ENCODE measurements around the gene TP53BP2.

The TP53BP2 gene

DNA sequence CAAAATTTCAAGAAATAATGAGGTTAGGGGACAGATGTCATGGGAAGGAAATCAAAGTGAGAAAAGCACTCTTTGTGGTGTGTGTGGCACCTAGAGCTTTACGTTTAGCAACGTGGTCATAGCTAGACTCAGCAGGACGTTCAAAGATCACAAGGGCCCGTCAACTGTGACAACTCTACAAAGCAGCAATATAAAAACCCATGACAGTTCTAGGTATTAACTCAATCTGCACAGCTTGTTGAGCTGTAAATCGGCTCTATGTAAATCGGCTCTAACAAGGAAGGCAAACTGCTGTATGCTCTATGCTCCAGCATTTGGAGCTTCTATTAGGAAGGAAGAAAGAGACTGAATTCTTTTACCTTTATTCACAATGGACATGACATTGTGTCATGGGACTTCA is 64.8 kb downstream of the TP53BP2 start:
- Histone ChIP-seq H3K36me3 (ENCODE audit: control insufficient read depth, insufficient read depth, low read length) (peaks cover 4% of the 10 kb centered on the region), H3K27me3 (replicated peaks; ENCODE audit: control insufficient read depth, insufficient read depth, low read length) (no peaks in the 10 kb centered on the region), H3K4me3 (replicated peaks; ENCODE audit: low read depth, low read length) (no peak overlapping the region)
- no peak for DNase-seq (ENCODE audit: extremely low read depth, insufficient read length)
- TF ChIP-seq, protein P1, sequence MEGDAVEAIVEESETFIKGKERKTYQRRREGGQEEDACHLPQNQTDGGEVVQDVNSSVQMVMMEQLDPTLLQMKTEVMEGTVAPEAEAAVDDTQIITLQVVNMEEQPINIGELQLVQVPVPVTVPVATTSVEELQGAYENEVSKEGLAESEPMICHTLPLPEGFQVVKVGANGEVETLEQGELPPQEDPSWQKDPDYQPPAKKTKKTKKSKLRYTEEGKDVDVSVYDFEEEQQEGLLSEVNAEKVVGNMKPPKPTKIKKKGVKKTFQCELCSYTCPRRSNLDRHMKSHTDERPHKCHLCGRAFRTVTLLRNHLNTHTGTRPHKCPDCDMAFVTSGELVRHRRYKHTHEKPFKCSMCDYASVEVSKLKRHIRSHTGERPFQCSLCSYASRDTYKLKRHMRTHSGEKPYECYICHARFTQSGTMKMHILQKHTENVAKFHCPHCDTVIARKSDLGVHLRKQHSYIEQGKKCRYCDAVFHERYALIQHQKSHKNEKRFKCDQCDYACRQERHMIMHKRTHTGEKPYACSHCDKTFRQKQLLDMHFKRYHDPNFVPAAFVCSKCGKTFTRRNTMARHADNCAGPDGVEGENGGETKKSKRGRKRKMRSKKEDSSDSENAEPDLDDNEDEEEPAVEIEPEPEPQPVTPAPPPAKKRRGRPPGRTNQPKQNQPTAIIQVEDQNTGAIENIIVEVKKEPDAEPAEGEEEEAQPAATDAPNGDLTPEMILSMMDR (IDR thresholded peaks at IDR 0.05; ENCODE audit: insufficient read depth, low read length, poor library complexity, severe bottlenecking), result no peak

DNA sequence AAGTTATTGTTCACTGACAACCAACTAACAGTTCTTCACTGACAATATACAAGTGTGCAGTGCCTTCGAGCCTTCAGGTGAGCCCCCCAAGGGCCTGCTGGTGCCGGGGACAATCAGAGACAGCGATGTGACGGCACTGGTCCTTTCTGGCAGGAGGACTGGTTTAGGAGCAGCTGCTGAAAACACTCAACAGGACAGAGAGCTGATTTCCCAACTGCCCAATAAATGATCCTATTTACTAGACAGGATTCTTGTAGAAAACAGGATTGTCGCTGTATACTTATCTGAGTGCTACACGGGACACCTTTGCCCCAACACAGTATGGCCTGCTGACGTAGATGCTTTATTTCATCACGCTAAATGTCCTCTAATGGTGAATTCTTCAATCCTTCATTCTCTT is 65.4 kb downstream of the TP53BP2 start:
- TF ChIP-seq, protein P1 (IDR thresholded peaks at IDR 0.05; ENCODE audit: insufficient read depth, low read length, poor library complexity, severe bottlenecking), result no peak
- Histone ChIP-seq H3K4me3 (replicated peaks; ENCODE audit: low read depth, low read length) (no peak overlapping the region), H3K36me3 (ENCODE audit: control insufficient read depth, insufficient read depth, low read length) (peaks cover 4% of the 10 kb centered on the region), H3K27me3 (replicated peaks; ENCODE audit: control insufficient read depth, insufficient read depth, low read length) (no peaks in the 10 kb centered on the region)
- no peak for DNase-seq (ENCODE audit: extremely low read depth, insufficient read length)

DNA sequence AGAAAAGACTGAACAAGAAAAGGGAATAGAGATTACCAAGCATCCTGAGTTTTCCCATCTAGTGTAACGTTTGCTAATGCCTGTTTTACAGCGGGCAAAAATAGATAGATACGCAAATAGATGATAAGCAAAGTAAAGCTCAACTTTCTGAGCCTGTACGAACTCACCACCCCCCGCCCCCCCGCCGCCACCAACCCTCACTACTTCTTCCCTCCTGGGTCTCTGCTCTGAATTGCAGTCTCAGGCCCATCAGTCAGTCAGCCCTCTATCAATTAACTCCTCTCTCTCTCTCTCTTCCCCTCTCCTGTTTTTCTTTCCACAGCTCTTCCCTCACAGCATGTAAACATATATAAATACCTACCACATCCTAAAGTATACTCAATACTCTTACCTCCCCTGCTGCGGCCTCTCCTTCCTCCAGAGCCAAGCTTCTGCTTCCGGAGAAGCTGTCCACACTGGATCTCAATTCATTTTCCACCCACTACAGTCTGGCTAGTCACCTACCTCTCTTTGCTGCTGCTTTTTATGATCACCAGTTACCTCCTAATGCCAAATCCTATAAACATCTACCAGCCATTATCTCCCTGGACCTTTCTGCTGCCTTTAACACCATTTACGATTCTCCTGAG is 68.8 kb downstream of the TP53BP2 start:
- Histone ChIP-seq H3K4me3 (replicated peaks; ENCODE audit: low read depth, low read length) (no peak overlapping the region), H3K27me3 (replicated peaks; ENCODE audit: control insufficient read depth, insufficient read depth, low read length) (no peaks in the 10 kb centered on the region), H3K36me3 (ENCODE audit: control insufficient read depth, insufficient read depth, low read length) (peaks cover 9% of the 10 kb centered on the region)
- DNase-seq (ENCODE audit: extremely low read depth, insufficient read length), result no peak
- TF ChIP-seq, protein P1 (IDR thresholded peaks at IDR 0.05; ENCODE audit: insufficient read depth, low read length, poor library complexity, severe bottlenecking), result no peak

DNA sequence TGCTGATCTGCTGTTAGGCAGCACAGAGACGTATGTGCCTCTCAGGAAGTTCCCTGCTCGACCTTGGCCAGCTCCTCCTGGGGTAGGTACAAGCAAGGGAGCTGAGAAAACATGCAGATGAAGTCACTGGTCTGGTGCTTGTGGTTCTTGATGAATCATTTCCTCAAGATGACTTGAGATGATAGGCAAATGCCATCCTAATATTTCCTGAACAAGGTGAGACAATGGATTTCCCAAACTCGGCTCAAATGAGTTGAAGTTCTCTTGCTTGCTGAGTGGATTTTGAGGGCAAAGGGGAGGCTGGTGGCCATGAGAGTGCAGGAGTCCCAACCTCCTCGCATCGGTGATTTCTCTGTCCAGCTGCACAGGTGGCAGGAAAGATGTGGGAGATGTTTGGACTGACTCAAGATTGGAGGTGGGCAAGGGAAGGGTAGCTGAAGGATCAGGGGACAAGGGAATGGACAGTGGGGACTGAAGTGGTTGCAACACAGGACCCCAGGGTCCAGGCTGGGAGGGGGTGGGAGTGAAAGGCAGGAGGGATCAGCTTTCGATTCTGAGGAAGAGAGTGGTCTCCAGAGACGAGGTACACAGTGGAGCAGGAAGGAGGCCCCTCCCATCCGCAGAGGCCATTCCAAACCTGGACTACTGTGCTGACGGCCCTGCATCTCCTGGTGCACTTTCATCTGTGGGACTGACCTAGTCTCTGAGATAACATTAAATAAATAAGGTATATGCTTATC is 69.5 kb downstream of the TP53BP2 start:
- TF ChIP-seq, protein P1 (IDR thresholded peaks at IDR 0.05; ENCODE audit: insufficient read depth, low read length, poor library complexity, severe bottlenecking), result no peak
- peaks cover 9% of the 10 kb centered on the region for H3K36me3 ChIP-seq (ENCODE audit: control insufficient read depth, insufficient read depth, low read length)
- H3K27me3 ChIP-seq (replicated peaks; ENCODE audit: control insufficient read depth, insufficient read depth, low read length), result no peaks in the 10 kb centered on the region
- DNase-seq (ENCODE audit: extremely low read depth, insufficient read length), result no peak
- H3K4me3 ChIP-seq (replicated peaks; ENCODE audit: low read depth, low read length), result no peak overlapping the region

DNA sequence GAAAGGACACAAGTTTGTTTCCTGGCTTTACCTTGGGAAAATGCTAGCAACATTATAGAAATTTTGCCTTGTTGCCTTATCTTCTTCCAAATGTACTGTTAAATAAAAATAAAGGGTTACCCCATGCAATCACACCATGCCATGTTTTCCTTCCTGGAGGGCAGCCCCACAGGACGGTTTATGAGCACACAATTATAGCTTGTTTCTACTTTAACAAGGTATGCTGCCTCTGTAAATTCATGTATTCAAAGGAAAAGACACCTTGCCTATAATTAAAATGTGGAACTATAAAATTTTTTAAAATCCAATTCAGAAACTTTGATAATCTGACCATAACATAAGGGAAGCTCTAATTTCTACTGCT is 70.1 kb downstream of the TP53BP2 start:
- Histone ChIP-seq H3K27me3 (replicated peaks; ENCODE audit: control insufficient read depth, insufficient read depth, low read length) (no peaks in the 10 kb centered on the region), H3K4me3 (replicated peaks; ENCODE audit: low read depth, low read length) (no peak overlapping the region), H3K36me3 (ENCODE audit: control insufficient read depth, insufficient read depth, low read length) (peaks cover 13% of the 10 kb centered on the region)
- no peak for DNase-seq (ENCODE audit: extremely low read depth, insufficient read length)
- TF ChIP-seq, protein P1 (IDR thresholded peaks at IDR 0.05; ENCODE audit: insufficient read depth, low read length, poor library complexity, severe bottlenecking), result no peak
